GM12865 (cell line): ENCODE data around the gene UROD.
"Not testable (repeated sequence)": the region's sequence is repeated elsewhere in the genome, so short reads cannot be mapped to it uniquely, and the experiment has no call there.

ENCODE experiments used
- DNase-seq: peaks from one replicate; pipeline ENCODE4 v3.0.0; 2010; ENCODE audit warnings: low read depth
- H3K4me3 ChIP-seq: 2 replicates; pipeline ENCODE4 v1.5.1; 2011; ENCODE audit warnings: mild to moderate bottlenecking, low read depth, low read length, control low read depth
- CTCF ChIP-seq: IDR thresholded peaks from 2 replicates; pipeline ENCODE4 v1.5.1; 2011; ENCODE audit warnings: low read length, control low read depth, low read depth, inconsistent platforms; ENCODE audit not compliant: insufficient read depth; ENCODE audit errors: missing control alignments

Gene UROD

GRCh38 chr1:45057542-45057941 is 45.5 kb downstream of the UROD start:
- no peak overlapping the region for H3K4me3 ChIP-seq
- TF ChIP-seq CTCF: no peak
- DNase-seq: no peak

GRCh38 chr1:45059829-45060228 is 47.8 kb downstream of the UROD start:
- DNase-seq: no peak
- no peak for TF ChIP-seq CTCF
- H3K4me3 ChIP-seq: no peak overlapping the region

GRCh38 chr1:45062463-45062862 is 50.4 kb downstream of the UROD start:
- DNase-seq, H3K4me3 ChIP-seq: not testable (repeated sequence)

- DNase-seq: no peak
- TF ChIP-seq CTCF: no peak
- H3K4me3 ChIP-seq: no peak overlapping the region
Observed at GRCh38 chr1:45065083-45065482, 53.0 kb downstream of the UROD start.
